ENCODE measurements around the gene TRA2A. TPM values are rescaled to one million over a fixed set of nuclear protein-coding genes. Genes with fewer than 3 reads are reported as not detected.

The TRA2A gene
- total and polyA plus RNA-seq, 2 of the 13 experiments (the other 11 are each of a cell fraction or from before 2014, with no cell fraction given) = 39.1 to 41.6 TPM

- TF ChIP-seq, protein P1, sequence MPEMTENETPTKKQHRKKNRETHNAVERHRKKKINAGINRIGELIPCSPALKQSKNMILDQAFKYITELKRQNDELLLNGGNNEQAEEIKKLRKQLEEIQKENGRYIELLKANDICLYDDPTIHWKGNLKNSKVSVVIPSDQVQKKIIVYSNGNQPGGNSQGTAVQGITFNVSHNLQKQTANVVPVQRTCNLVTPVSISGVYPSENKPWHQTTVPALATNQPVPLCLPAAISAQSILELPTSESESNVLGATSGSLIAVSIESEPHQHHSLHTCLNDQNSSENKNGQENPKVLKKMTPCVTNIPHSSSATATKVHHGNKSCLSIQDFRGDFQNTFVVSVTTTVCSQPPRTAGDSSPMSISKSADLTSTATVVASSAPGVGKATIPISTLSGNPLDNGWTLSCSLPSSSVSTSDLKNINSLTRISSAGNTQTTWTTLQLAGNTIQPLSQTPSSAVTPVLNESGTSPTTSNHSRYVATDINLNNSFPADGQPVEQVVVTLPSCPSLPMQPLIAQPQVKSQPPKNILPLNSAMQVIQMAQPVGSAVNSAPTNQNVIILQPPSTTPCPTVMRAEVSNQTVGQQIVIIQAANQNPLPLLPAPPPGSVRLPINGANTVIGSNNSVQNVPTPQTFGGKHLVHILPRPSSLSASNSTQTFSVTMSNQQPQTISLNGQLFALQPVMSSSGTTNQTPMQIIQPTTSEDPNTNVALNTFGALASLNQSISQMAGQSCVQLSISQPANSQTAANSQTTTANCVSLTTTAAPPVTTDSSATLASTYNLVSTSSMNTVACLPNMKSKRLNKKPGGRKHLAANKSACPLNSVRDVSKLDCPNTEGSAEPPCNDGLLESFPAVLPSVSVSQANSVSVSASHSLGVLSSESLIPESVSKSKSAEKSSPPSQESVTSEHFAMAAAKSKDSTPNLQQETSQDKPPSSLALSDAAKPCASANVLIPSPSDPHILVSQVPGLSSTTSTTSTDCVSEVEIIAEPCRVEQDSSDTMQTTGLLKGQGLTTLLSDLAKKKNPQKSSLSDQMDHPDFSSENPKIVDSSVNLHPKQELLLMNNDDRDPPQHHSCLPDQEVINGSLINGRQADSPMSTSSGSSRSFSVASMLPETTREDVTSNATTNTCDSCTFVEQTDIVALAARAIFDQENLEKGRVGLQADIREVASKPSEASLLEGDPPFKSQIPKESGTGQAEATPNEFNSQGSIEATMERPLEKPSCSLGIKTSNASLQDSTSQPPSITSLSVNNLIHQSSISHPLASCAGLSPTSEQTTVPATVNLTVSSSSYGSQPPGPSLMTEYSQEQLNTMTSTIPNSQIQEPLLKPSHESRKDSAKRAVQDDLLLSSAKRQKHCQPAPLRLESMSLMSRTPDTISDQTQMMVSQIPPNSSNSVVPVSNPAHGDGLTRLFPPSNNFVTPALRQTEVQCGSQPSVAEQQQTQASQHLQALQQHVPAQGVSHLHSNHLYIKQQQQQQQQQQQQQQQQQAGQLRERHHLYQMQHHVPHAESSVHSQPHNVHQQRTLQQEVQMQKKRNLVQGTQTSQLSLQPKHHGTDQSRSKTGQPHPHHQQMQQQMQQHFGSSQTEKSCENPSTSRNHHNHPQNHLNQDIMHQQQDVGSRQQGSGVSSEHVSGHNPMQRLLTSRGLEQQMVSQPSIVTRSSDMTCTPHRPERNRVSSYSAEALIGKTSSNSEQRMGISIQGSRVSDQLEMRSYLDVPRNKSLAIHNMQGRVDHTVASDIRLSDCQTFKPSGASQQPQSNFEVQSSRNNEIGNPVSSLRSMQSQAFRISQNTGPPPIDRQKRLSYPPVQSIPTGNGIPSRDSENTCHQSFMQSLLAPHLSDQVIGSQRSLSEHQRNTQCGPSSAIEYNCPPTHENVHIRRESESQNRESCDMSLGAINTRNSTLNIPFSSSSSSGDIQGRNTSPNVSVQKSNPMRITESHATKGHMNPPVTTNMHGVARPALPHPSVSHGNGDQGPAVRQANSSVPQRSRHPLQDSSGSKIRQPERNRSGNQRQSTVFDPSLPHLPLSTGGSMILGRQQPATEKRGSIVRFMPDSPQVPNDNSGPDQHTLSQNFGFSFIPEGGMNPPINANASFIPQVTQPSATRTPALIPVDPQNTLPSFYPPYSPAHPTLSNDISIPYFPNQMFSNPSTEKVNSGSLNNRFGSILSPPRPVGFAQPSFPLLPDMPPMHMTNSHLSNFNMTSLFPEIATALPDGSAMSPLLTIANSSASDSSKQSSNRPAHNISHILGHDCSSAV (CRISPR knock-in tag; IDR thresholded peaks at IDR 0.05; ENCODE audit: borderline replicate concordance) = no peak
- peak; percentile 86 for TF ChIP-seq AGO2 (optimal IDR thresholded peaks at IDR 0.05; ENCODE audit: low read depth, low read length)
- TF ChIP-seq, protein P2, sequence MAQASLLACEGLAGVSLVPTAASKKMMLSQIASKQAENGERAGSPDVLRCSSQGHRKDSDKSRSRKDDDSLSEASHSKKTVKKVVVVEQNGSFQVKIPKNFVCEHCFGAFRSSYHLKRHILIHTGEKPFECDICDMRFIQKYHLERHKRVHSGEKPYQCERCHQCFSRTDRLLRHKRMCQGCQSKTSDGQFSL (CRISPR knock-in tag; IDR thresholded peaks at IDR 0.05) = 0 out of 2 replicates have a peak, but pooled peaks have one; percentile 23
- TF ChIP-seq MXD1 (CRISPR knock-in tag; IDR thresholded peaks at IDR 0.05) = no peak; the same call in 1 of the 2 replicates
- TF ChIP-seq, protein P3, sequence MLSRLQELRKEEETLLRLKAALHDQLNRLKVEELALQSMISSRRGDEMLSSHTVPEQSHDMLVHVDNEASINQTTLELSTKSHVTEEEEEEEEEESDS (CRISPR knock-in tag; IDR thresholded peaks at IDR 0.05; ENCODE audit: borderline replicate concordance) = no peak
- no peak for TF ChIP-seq TRIM24 (CRISPR knock-in tag; IDR thresholded peaks at IDR 0.05)
- TF ChIP-seq RFX3 (CRISPR knock-in tag; IDR thresholded peaks at IDR 0.05) = no peak
- TF ChIP-seq, protein P4, sequence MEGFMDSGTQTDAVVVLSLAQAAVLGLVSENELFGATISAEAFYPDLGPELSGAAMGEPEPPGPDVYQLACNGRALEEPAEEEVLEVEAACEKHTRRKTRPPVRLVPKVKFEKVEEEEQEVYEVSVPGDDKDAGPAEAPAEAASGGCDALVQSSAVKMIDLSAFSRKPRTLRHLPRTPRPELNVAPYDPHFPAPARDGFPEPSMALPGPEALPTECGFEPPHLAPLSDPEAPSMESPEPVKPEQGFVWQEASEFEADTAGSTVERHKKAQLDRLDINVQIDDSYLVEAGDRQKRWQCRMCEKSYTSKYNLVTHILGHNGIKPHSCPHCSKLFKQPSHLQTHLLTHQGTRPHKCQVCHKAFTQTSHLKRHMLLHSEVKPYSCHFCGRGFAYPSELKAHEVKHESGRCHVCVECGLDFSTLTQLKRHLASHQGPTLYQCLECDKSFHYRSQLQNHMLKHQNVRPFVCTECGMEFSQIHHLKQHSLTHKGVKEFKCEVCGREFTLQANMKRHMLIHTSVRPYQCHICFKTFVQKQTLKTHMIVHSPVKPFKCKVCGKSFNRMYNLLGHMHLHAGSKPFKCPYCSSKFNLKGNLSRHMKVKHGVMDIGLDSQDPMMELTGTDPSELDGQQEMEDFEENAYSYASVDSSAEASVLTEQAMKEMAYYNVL (CRISPR knock-in tag; IDR thresholded peaks at IDR 0.05; ENCODE audit: borderline replicate concordance) = no peak; the same call in 1 of the 2 replicates
- TF ChIP-seq, protein P5, sequence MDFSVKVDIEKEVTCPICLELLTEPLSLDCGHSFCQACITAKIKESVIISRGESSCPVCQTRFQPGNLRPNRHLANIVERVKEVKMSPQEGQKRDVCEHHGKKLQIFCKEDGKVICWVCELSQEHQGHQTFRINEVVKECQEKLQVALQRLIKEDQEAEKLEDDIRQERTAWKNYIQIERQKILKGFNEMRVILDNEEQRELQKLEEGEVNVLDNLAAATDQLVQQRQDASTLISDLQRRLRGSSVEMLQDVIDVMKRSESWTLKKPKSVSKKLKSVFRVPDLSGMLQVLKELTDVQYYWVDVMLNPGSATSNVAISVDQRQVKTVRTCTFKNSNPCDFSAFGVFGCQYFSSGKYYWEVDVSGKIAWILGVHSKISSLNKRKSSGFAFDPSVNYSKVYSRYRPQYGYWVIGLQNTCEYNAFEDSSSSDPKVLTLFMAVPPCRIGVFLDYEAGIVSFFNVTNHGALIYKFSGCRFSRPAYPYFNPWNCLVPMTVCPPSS (IDR thresholded peaks at IDR 0.05) = no peak
- peak; percentile 39; the same call in 1 of the 2 replicates for TF ChIP-seq KMT2A (CRISPR knock-in tag; IDR thresholded peaks at IDR 0.05)
Observed at GRCh38 chr7:23469150-23469960, 62.4 kb downstream of the TRA2A start (continued).

All from HepG2 (cell line).